Testis (tissue), 2 donors: Measurements from ENCODE around the gene CDK6.

Experiments
- POLR2A ChIP-seq: fragments of 450-650 bp; IDR thresholded peaks from one replicate; pipeline ENCODE4 v1.6.1; 2017; ENCODE audit warnings: antibody characterized with exemption, mild to moderate bottlenecking, moderate library complexity
- TF ChIP-seq, protein P1 (sequence below), 3 experiments: fragments of 450-650 bp in 2 of 3; fragments of 200-600 bp in 1 of 3; sonication (generic) in 1 of 3; IDR thresholded peaks; one replicate each; pipeline ENCODE4 v1.5.1; 2016 to 2019; ENCODE audit warnings: antibody characterized with exemption in 3 of 3, mild to moderate bottlenecking in 2 of 3, moderate library complexity in 1 of 3

DNA sequence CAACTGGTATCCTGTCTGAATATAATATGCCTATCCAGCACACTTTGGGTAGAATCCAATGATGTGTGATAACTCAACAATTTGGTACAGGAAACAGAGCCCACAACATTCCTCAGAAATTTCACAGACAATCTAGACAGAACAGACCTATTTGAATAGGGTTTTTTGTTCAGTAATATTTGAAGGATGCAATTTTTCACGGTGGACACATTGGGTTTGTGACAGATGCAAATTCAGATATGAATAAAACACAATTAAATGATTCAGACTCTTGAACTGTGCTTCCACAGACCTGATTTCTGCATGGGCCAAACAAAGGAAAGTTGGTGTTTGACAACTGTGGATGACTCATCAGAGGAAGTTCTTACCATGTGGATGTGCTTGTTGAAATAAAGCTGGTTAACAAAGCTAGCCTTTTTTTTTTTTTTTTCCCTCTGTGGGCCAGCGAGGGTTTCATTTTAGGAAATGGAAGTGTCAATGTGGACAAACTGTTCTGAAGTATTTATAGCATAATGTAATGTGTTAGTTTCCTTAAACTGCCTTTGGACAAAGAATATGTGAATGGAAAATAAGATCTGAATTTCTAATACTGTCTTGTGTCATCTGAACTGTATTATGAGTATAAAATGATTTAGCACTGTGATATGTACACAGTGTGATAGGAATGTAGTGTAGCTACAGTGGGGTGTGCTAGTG lies 203.0 kb downstream of the CDK6 start:
- TF ChIP-seq, protein P1, sequence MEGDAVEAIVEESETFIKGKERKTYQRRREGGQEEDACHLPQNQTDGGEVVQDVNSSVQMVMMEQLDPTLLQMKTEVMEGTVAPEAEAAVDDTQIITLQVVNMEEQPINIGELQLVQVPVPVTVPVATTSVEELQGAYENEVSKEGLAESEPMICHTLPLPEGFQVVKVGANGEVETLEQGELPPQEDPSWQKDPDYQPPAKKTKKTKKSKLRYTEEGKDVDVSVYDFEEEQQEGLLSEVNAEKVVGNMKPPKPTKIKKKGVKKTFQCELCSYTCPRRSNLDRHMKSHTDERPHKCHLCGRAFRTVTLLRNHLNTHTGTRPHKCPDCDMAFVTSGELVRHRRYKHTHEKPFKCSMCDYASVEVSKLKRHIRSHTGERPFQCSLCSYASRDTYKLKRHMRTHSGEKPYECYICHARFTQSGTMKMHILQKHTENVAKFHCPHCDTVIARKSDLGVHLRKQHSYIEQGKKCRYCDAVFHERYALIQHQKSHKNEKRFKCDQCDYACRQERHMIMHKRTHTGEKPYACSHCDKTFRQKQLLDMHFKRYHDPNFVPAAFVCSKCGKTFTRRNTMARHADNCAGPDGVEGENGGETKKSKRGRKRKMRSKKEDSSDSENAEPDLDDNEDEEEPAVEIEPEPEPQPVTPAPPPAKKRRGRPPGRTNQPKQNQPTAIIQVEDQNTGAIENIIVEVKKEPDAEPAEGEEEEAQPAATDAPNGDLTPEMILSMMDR (IDR thresholded peaks at IDR 0.05): no peak
- no peak for TF ChIP-seq POLR2A
